ENCODE data around the gene IL6.
"Not testable (repeated sequence)": the region's sequence is repeated elsewhere in the genome, so short reads cannot be mapped to it uniquely, and the experiment has no call there.

IL6 gene

GRCh38 chr7:22726907-22727713, at the start of gene IL6:
TSS of gene IL6 (plus strand) at chr7:22727200. CDS start at chr7:22727263, 63 bp downstream.
- H2AFZ ChIP-seq (ENCODE audit: low read depth), result peak within 1 kb of the TSS; percentile 19; the same call in 1 of the 2 replicates
- H3K79me2 ChIP-seq (ENCODE audit: insufficient read depth, low read depth), result no peaks in the 10 kb centered on the region
- peak within 1 kb of the TSS; percentile 59 for H3K4me2 ChIP-seq
- H3K36me3 ChIP-seq (ENCODE audit: insufficient read depth), result no peaks in the 10 kb centered on the region
- no peak within 1 kb of the TSS for H3K9ac ChIP-seq
- H3K27ac ChIP-seq, result no peak within 1 kb of the TSS
- H3K4me3 ChIP-seq (IDR thresholded peaks at IDR 0.05; ENCODE audit: insufficient read depth, low read depth, low read length), result no peak within 1 kb of the TSS
- TF ChIP-seq CTCF (conservative IDR thresholded peaks at IDR 0.05; ENCODE audit: low read depth, low read length), result no peak
- peaks cover 50% of the 10 kb centered on the region for H3K4me1 ChIP-seq (ENCODE audit: low read depth, poor library complexity, severe bottlenecking)
- no peaks in the 10 kb centered on the region; the same call in 1 of the 2 replicates for H3K27me3 ChIP-seq (ENCODE audit: insufficient read depth, low read depth)
- no peaks in the 10 kb centered on the region for H4K20me1 ChIP-seq (ENCODE audit: insufficient read depth)

GRCh38 chr7:22677263-22677662, 49.7 kb upstream of the IL6 start:
- not testable (repeated sequence) for H3K4me3 ChIP-seq (IDR thresholded peaks at IDR 0.05; ENCODE audit: insufficient read depth, low read depth, low read length); H4K20me1 ChIP-seq (ENCODE audit: insufficient read depth); H3K79me2 ChIP-seq (ENCODE audit: insufficient read depth, low read depth); H3K27ac ChIP-seq; H3K9ac ChIP-seq; H3K27me3 ChIP-seq (ENCODE audit: insufficient read depth, low read depth); H3K36me3 ChIP-seq (ENCODE audit: insufficient read depth); H2AFZ ChIP-seq (ENCODE audit: low read depth); H3K4me2 ChIP-seq
- peaks cover 35% of the 10 kb centered on the region for H3K4me1 ChIP-seq (ENCODE audit: low read depth, poor library complexity, severe bottlenecking)

- Histone ChIP-seq H3K27ac (no peak overlapping the region), H4K20me1 (ENCODE audit: insufficient read depth) (no peaks in the 10 kb centered on the region), H3K36me3 (ENCODE audit: insufficient read depth) (no peaks in the 10 kb centered on the region), H3K4me3 (IDR thresholded peaks at IDR 0.05; ENCODE audit: insufficient read depth, low read depth, low read length) (no peak overlapping the region), H3K4me2 (peak overlapping the region; percentile 41; the same call in 1 of the 2 replicates), H3K4me1 (ENCODE audit: low read depth, poor library complexity, severe bottlenecking) (peaks cover 30% of the 10 kb centered on the region), H2AFZ (ENCODE audit: low read depth) (no peak overlapping the region), H3K9ac (no peak overlapping the region), H3K79me2 (ENCODE audit: insufficient read depth, low read depth) (no peaks in the 10 kb centered on the region), H3K27me3 (ENCODE audit: insufficient read depth, low read depth) (no peaks in the 10 kb centered on the region)
- no peak for TF ChIP-seq CTCF (conservative IDR thresholded peaks at IDR 0.05; ENCODE audit: low read depth, low read length)
These were observed 49.3 kb upstream of the IL6 start for GRCh38 chr7:22677680-22678079.

DNA sequence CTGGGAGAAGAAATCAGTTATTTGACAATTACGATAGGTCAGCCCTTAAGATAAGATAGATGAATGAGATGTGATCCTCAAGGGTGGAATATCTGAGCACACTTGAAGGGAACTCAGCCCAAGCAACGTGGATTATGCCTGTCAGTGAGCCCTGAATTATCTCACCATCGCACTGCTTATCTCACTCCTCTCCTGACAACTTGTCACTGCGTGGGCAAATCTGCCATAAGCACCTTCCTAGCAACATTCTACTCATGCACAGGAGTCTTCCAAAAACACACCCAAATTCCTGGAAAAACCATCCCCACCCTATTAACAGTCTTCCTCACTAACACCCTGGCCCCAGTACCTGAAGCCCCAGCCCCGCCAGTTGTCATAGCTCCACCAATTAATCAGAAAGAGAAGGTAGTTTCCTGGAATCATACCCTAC, 46.5 kb upstream of the IL6 start:
- no peak for TF ChIP-seq CTCF (conservative IDR thresholded peaks at IDR 0.05; ENCODE audit: low read depth, low read length)
- Histone ChIP-seq H3K9ac (no peak overlapping the region), H2AFZ (ENCODE audit: low read depth) (no peak overlapping the region), H3K36me3 (ENCODE audit: insufficient read depth) (no peaks in the 10 kb centered on the region), H3K27ac (no peak overlapping the region), H3K4me1 (ENCODE audit: low read depth, poor library complexity, severe bottlenecking) (peaks cover 14% of the 10 kb centered on the region), H4K20me1 (ENCODE audit: insufficient read depth) (no peaks in the 10 kb centered on the region), H3K4me2 (no peak overlapping the region), H3K4me3 (IDR thresholded peaks at IDR 0.05; ENCODE audit: insufficient read depth, low read depth, low read length) (no peak overlapping the region), H3K27me3 (ENCODE audit: insufficient read depth, low read depth) (no peaks in the 10 kb centered on the region), H3K79me2 (ENCODE audit: insufficient read depth, low read depth) (no peaks in the 10 kb centered on the region)

- H3K9ac ChIP-seq, result no peak overlapping the region
- no peaks in the 10 kb centered on the region for H4K20me1 ChIP-seq (ENCODE audit: insufficient read depth)
- no peak overlapping the region for H3K27ac ChIP-seq
- no peak for TF ChIP-seq CTCF (conservative IDR thresholded peaks at IDR 0.05; ENCODE audit: low read depth, low read length)
- no peaks in the 10 kb centered on the region for H3K79me2 ChIP-seq (ENCODE audit: insufficient read depth, low read depth)
- H3K4me3 ChIP-seq (IDR thresholded peaks at IDR 0.05; ENCODE audit: insufficient read depth, low read depth, low read length), result no peak overlapping the region
- no peaks in the 10 kb centered on the region for H3K36me3 ChIP-seq (ENCODE audit: insufficient read depth)
- H2AFZ ChIP-seq (ENCODE audit: low read depth), result no peak overlapping the region
- no peaks in the 10 kb centered on the region for H3K27me3 ChIP-seq (ENCODE audit: insufficient read depth, low read depth)
- H3K4me2 ChIP-seq, result no peak overlapping the region
- peaks cover 14% of the 10 kb centered on the region for H3K4me1 ChIP-seq (ENCODE audit: low read depth, poor library complexity, severe bottlenecking)
These were observed 45.7 kb upstream of the IL6 start for GRCh38 chr7:22681312-22681711.

Measured in KMS-11 (cell line).